Adrenal gland (tissue), 5 donors: ENCODE results near the gene PNPLA2.

Experiments used
- CTCF ChIP-seq, 6 experiments: fragments of 450-650 bp in 4 of 6; fragments of 200-600 bp in 2 of 6; sonication (generic) in 1 of 6; IDR thresholded peaks; 1 replicate in 5 of 6; 2 replicates in 1 of 6; pipeline versions ENCODE4 v1.5.1 to v1.8.0; 2016 to 2021; ENCODE audit warnings: antibody characterized with exemption in 6 of 6, mild to moderate bottlenecking in 2 of 6, moderate library complexity in 1 of 6
- POLR2A ChIP-seq, 2 donors: fragments of 450-650 bp; IDR thresholded peaks; one replicate each; pipeline ENCODE4 v1.6.1; 2017; ENCODE audit warnings: antibody characterized with exemption in 2 of 2, mild to moderate bottlenecking in 2 of 2, moderate library complexity in 1 of 2
- donor health status: DM: no; HTN: no; CAD: no.

- TF ChIP-seq CTCF (IDR thresholded peaks at IDR 0.05), result no peak
- no peak for TF ChIP-seq POLR2A (IDR thresholded peaks at IDR 0.05)
These were observed 27.9 kb downstream of the PNPLA2 start for GRCh38 chr11:846496-847098.
